HG02610 (cell line): Measurements from ENCODE around the gene YEATS2.

Experiments
- ATAC-seq: cut with Tn5 transposase; IDR thresholded peaks from one replicate; pipeline ENCODE4 v1.9.1; 2021; ENCODE audit warnings: mild to moderate bottlenecking, moderate library complexity; ENCODE audit not compliant: unreplicated experiment

Gene YEATS2

DNA sequence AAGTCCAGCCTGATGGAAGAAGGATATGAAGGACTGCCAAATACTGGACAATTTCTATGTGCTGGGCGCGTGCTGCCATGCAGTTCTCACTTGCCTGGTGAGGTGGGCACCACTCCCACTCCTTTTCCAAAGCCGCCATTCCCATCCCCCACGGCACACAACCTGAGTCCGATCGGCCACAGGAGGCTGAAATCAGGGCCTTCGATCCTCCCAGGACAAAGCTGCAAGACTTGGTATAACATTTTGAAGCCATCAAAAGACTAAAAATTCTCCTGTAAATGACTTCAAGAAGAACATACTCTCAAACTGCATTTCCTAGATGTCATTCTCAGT, 130.9 kb downstream of the YEATS2 start:
- no peak for ATAC-seq

DNA sequence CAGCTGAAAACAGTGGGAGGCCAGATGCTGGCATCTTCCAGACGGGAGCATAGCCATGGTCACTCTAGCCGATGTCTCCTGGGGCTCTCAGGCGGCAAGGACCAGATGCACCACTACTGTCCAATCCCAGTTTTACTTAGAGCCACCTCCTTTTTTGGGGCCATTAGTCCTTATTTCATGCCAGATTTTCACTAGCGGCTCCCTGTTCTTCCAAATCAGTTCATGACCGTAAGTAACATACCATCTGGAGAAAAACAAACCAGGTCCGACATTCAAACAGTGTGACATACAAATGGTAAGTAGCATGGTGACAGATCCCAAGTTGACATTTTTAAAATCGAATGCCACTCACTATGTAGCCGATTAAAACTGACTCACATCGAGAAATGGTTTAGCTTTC, 131.9 kb downstream of the YEATS2 start:
- no peak for ATAC-seq

DNA sequence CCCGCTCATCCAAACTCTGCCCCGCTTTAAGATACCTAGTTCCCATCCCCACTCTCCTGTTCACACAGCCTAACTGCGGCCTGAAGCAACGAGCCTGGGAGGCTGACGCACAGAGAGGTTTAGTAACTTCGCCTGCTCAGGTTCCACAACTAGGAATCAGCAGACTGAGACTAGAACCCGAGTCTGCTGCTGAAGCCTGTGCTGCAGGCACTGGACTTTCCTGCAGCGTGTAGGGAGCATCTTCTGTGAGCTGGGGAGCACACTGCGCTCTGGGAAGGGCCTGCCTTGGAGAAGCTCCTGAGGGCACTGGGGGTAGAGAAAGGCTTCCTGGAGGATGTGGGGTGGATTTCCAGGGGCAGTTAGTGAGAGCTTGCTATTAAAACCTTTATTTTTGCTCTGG, 132.6 kb downstream of the YEATS2 start:
- ATAC-seq = no peak

DNA sequence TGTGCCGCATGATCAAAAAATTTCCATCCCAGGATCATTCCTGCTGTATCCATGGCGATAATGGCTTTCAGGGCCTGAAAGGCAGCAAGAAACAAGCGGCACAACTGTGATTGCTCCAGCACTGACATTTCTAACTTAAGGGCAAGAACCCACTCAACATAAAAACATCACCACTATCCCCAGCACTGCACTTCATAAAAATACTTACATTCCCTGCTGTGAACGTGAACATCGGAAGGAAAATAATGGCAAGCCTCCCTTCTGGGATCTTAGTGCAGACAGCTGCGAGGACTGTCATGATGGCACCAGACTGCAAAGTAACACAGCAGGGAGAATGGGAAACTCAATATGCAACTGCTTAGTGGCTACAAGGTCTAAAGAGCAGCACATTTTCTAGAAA, 135.9 kb downstream of the YEATS2 start:
- ATAC-seq = no peak

DNA sequence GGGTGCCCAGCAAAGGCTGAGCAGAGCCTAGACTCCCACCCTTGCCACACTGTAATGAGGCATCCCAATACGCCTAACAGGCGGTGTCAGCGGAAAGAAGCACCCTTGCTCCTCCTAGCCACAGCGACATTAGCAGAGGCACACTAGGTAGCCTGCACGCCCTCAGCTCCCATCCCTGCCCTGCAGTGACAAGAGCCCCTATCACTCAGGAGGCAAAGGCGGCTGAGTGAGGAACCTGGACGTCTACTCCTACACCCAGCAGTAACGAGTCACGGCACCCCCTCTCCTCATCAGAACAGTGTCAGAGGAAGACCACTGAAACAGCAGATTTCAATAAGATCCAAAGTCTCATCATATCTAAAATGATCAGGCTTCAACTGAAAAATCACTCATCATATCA, 139.8 kb downstream of the YEATS2 start:
- no peak for ATAC-seq

DNA sequence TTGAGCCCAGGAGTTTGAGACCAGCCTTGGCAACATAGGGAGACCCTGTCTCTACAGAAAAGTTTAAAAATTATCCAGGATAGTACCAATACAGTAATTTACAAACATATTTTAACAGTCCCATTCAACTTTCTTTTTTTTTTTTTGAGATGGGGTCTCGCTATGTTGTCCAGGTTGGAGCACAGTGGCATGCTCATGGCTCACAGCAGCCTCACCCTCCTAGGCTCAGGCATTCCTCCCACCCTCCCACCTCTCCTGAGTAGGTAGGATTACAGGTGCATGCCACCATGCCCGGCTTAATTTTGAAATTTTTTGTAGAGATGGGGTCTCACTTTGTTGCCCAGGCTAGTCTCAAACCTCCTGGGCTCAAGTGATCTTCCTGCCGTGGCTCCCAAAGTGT, 140.3 kb downstream of the YEATS2 start:
- no peak for ATAC-seq

DNA sequence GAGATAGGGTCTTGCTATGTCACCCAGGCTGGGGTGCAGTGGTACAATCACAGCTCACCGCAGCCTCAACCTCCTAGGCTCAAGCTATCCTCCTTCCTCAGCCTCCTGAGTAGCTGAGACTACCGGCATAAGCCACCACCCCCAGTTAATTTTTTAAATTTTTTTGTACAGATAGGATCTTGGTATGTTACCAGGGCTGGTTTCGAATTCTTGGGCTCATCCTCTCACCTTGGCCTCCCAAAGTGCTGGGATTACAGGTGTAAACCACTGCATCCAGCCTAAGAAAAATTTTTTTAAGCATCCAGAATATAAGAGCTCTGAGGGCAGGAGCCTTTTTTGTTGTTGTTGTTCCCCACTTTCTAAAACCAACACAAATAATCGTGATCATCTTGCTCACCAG, 142.2 kb downstream of the YEATS2 start:
- ATAC-seq = no peak

DNA sequence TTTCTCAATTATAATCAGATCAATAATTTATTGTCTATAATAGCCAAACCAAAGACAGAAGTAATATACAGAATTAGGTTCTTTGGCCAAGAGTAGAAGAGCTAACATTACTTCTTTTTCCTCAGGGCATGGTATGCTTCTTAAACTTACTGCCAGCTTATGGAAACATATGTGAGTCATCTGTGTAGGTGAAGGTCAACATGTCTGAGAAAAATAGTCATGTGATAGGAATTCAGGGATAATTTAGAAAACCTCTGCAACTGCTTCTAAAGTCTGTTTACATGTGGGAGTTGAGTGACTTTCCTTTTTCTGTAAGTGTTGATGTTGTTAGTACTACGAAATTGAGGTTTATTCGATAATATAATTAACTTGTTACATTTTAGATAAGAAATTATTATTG, 147.0 kb downstream of the YEATS2 start:
- no peak for ATAC-seq

DNA sequence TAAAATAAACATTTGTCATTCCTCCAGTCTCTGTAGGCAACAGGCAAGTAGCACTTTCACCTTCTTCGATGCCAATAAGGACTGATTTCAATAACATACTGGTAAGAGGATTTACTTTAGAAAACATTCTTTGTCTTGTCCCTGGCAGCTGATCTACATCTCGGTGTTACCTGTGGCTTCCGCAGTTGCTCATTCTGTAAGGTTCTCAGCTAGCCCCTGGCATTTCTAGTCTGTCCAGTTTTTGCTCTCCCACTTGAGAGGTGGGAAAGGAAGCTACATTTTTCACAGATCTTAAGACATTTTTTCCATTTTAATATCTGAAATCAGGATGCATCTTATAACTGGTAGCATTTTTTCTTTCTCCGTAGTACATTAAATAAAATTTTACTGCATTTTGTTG, 147.5 kb downstream of the YEATS2 start:
- no peak for ATAC-seq

DNA sequence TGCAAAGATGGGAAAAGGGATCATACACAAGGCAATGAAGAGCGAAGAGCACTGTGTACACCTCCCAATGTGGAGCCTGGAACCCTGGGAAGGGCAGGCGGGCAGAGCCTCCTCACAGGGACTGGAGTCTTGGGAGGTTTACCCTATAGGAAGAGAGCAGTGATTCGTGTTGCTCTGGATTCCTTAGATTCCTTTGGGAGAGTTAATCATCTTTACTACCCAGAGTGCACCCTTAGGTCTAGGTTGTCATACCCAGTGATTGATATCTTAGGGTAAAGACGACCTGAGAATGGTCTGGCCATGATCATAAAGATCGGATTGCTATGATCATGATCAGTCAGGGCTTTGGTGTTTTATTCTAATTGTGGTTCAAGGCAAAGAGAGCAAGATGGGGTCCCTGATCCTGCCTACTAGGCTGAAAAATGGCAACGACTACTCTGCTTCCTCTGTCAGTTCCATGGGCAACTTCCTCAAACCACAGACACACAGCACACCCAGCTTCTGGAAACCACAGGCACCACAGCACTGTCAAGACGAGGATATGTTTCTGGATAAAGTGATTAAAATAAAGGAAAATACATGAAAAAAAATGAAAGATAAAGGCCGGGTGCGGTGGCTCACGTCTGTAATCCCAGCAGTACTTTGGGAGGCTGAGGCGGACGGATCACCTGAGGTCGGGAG, 148.2 kb downstream of the YEATS2 start:
- ATAC-seq = no peak

DNA sequence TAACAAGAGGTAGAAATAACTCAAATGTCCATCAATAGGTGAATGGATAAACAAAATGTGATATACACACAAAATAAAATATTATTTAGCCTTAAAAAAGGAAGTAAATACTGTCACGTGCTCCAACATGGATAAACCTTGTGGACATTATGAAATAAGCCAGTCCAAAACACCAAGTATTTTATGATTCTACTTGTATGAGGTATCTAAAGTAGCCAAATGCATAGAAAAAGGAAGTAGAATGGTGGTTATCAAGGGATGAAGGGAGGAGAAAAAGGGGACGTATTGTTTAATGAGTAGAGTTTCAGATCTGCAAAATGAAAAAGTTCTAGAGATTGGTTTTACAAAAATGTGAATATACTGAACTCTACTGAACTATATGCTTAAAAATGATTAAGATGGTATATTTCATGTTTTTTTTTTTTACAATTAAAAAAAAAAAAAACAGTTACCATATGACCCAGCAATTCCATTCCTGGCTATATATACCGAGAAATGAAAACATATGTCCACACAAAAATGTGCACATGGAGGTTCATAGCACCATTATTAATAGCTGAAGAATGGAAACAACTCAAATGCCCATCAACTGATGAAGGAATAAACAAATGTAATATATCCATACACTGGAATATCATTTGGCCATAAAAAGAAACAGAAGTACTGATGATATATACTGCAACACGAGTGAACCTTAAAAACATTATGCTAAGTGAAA, 156.9 kb downstream of the YEATS2 start:
- no peak for ATAC-seq

DNA sequence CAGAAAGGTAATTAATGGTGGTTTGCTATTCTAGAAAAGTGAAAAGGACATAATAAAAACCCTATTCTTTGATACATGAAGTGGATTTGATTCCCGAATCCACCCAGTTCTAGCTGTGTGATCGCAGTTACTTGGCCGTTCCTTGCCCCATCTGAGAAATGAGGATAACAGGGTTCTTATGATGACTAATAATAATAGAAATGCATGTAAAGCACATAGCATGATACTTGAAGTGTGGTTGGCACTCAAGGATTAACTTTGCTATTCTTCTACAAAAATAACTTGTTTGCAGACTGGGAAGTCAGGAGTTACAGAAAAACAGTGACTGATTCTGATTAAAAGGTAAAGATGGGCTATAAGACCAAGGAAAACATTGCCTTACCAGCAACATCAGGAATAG, 160.3 kb downstream of the YEATS2 start:
- no peak for ATAC-seq
